H9 (cell line): Measurements from ENCODE around the gene DYNLT4. TPM values are rescaled to one million over a fixed set of nuclear protein-coding genes. Genes with fewer than 3 reads are reported as not detected.

ENCODE experiments used
- DNase-seq: peaks from one replicate; pipeline ENCODE4 v3.0.0-alpha.2; 2017
- H2AFZ ChIP-seq: one replicate; pipeline ENCODE4 v1.6.1; 2013; ENCODE audit warnings: mild to moderate bottlenecking, low read length, control low read depth, moderate library complexity
- H2AK5ac ChIP-seq: 2 replicates; pipeline ENCODE4 v1.6.1; 2013; ENCODE audit warnings: low read length, control low read depth, mixed read lengths; ENCODE audit not compliant: insufficient read length
- H2BK120ac ChIP-seq: one replicate; pipeline ENCODE4 v1.6.1; 2013; ENCODE audit warnings: low read depth, mild to moderate bottlenecking, low read length, control low read depth, inconsistent platforms; ENCODE audit not compliant: poor library complexity, severe bottlenecking
- H2BK12ac ChIP-seq: 2 replicates; pipeline ENCODE4 v1.6.1; 2013; ENCODE audit warnings: low read length, control low read depth, mixed read lengths, low read depth; ENCODE audit not compliant: insufficient read length
- H2BK15ac ChIP-seq: 2 replicates; pipeline ENCODE4 v1.6.1; 2013; ENCODE audit warnings: low read depth, low read length, control low read depth
- H2BK20ac ChIP-seq: one replicate; pipeline ENCODE4 v1.6.1; 2013; ENCODE audit warnings: low read depth, mild to moderate bottlenecking, low read length, control low read depth, inconsistent platforms; ENCODE audit not compliant: poor library complexity, severe bottlenecking
- H2BK5ac ChIP-seq: 2 replicates; pipeline ENCODE4 v1.6.1; 2013; ENCODE audit warnings: low read length, control low read depth, mixed read lengths; ENCODE audit not compliant: insufficient read length
- H3K14ac ChIP-seq: 2 replicates; pipeline ENCODE4 v1.6.1; 2013; ENCODE audit warnings: low read length, control low read depth; ENCODE audit not compliant: insufficient read depth
- H3K18ac ChIP-seq: 2 replicates; pipeline ENCODE4 v1.6.1; 2013; ENCODE audit warnings: low read depth, mild to moderate bottlenecking, mixed read lengths, low read length, control low read depth; ENCODE audit not compliant: insufficient read length
- H3K23ac ChIP-seq: 2 replicates; pipeline ENCODE4 v1.6.1; 2013; ENCODE audit warnings: low read length, control low read depth, mixed read lengths, low read depth; ENCODE audit not compliant: insufficient read length
- H3K23me2 ChIP-seq: 2 replicates; pipeline ENCODE4 v1.6.1; 2013; ENCODE audit warnings: low read depth, mild to moderate bottlenecking, mixed read lengths, low read length, control low read depth; ENCODE audit not compliant: insufficient read length, poor library complexity, severe bottlenecking
- H3K27ac ChIP-seq: 2 replicates; pipeline ENCODE4 v1.5.1; 2013; ENCODE audit warnings: low read length, control low read depth, mixed read lengths, low read depth; ENCODE audit not compliant: insufficient read length
- H3K27me3 ChIP-seq: 2 replicates; pipeline ENCODE4 v1.6.1; 2013; ENCODE audit warnings: low read length, control low read depth, inconsistent platforms; ENCODE audit not compliant: insufficient read depth
- H3K4ac ChIP-seq: 2 replicates; pipeline ENCODE4 v1.6.1; 2013; ENCODE audit warnings: low read depth, mild to moderate bottlenecking, control low read depth, inconsistent platforms, low read length, moderate library complexity
- H3K4me1 ChIP-seq: 2 replicates; pipeline ENCODE4 v1.6.1; 2013; ENCODE audit warnings: low read length, control low read depth, inconsistent platforms; ENCODE audit not compliant: insufficient read depth
- H3K4me2 ChIP-seq: 2 replicates; pipeline ENCODE4 v1.6.1; 2013; ENCODE audit warnings: low read length, control low read depth, mixed read lengths; ENCODE audit not compliant: insufficient read length, insufficient read depth
- H3K56ac ChIP-seq: 2 replicates; pipeline ENCODE4 v1.6.1; 2013; ENCODE audit warnings: low read depth, mild to moderate bottlenecking, mixed read lengths, low read length, control low read depth; ENCODE audit not compliant: insufficient read length
- H3K79me1 ChIP-seq: 2 replicates; pipeline ENCODE4 v1.6.1; 2013; ENCODE audit warnings: low read depth, mild to moderate bottlenecking, moderate library complexity, low read length, control low read depth, inconsistent platforms; ENCODE audit not compliant: insufficient read depth, poor library complexity, severe bottlenecking
- H3K79me2 ChIP-seq: 2 replicates; pipeline ENCODE4 v1.6.1; 2013; ENCODE audit warnings: low read length, control low read depth, inconsistent platforms; ENCODE audit not compliant: insufficient read depth
- H3K9ac ChIP-seq: 2 replicates; pipeline ENCODE4 v1.6.1; 2013; ENCODE audit warnings: low read length, control low read depth, mixed read lengths; ENCODE audit not compliant: insufficient read length; ENCODE audit errors: extremely low read depth
- H3K9me3 ChIP-seq: one replicate; pipeline ENCODE4 v1.6.1; 2013; ENCODE audit warnings: low read depth, low read length, inconsistent platforms; ENCODE audit not compliant: control insufficient read depth
- H3T11ph ChIP-seq: one replicate; pipeline ENCODE4 v1.6.1; 2013; ENCODE audit warnings: mild to moderate bottlenecking, low read length, control low read depth, inconsistent platforms
- H4K20me1 ChIP-seq: one replicate; pipeline ENCODE4 v1.6.1; 2013; ENCODE audit not compliant: control insufficient read depth, insufficient read length, insufficient read depth
- H4K5ac ChIP-seq: 2 replicates; pipeline ENCODE4 v1.6.1; 2013; ENCODE audit warnings: low read depth, mild to moderate bottlenecking, mixed read lengths, low read length, control low read depth; ENCODE audit not compliant: insufficient read length
- H4K8ac ChIP-seq: replicated peaks from 2 replicates; pipeline ENCODE4 v1.6.1; 2013; ENCODE audit warnings: low read length, control low read depth, mixed read lengths, low read depth; ENCODE audit not compliant: insufficient read length
- H4K91ac ChIP-seq: 2 replicates; pipeline ENCODE4 v1.6.1; 2013; ENCODE audit warnings: low read depth, mild to moderate bottlenecking, moderate library complexity, mixed read lengths, low read length, control low read depth; ENCODE audit not compliant: insufficient read length
- H3K27ac Mint-ChIP-seq, 3 experiments: 2 replicates in 2 of 3; 3 replicates in 1 of 3; pipeline ENCODE4 v1.8.0; 2020 to 2021; ENCODE audit warnings: mixed read lengths in 3 of 3, mild to moderate bottlenecking in 1 of 3, moderate library complexity in 1 of 3
- H3K27me3 Mint-ChIP-seq: 2 replicates; pipeline ENCODE4 v1.8.0; 2021; ENCODE audit warnings: low read depth, mild to moderate bottlenecking, moderate library complexity, mixed read lengths
- H3K36me3 Mint-ChIP-seq, 3 experiments: 2 replicates in 2 of 3; 3 replicates in 1 of 3; pipeline ENCODE4 v1.8.0; 2020 to 2021; ENCODE audit warnings: low read depth in 3 of 3, mixed read lengths in 3 of 3; ENCODE audit not compliant: insufficient read depth in 1 of 3
- H3K4me1 Mint-ChIP-seq, 2 experiments: 2 replicates each; pipeline ENCODE4 v1.8.0; 2020; ENCODE audit warnings: mixed read lengths in 2 of 2
- H3K4me3 Mint-ChIP-seq, 2 experiments: 2 replicates in 1 of 2; 3 replicates in 1 of 2; pipeline ENCODE4 v1.8.0; 2020 to 2021; ENCODE audit warnings: mild to moderate bottlenecking in 2 of 2, mixed read lengths in 2 of 2, moderate library complexity in 1 of 2
- H3K9me3 Mint-ChIP-seq, 2 experiments: 2 replicates in 1 of 2; 3 replicates in 1 of 2; pipeline ENCODE4 v1.8.0; 2020; ENCODE audit warnings: mild to moderate bottlenecking in 2 of 2, mixed read lengths in 2 of 2, moderate library complexity in 1 of 2
- CTCF ChIP-seq: fragments of 200-600 bp; sonication (generic); conservative IDR thresholded peaks from 3 replicates; pipeline ENCODE4 v1.8.0; 2021; ENCODE audit warnings: antibody characterized with exemption, mild to moderate bottlenecking
- WGBS: extraction: QIAGEN DNeasy Blood & Tissue Kit; methylation state at CpG from one replicate; pipeline ENCODE4 v1.1.7; 2013; ENCODE audit warnings: missing lambda C conversion rate, low lambda C conversion rate, mixed read lengths; ENCODE audit not compliant: insufficient read length; ENCODE audit errors: extremely low coverage; 5-methylcytosine and 5-hydroxymethylcytosine counted together
- total RNA-seq: library from RNA; stranded (reverse); gene quantifications from 2 replicates; pipeline ENCODE4 v1.2.1, GENCODE V29; 2021

Gene DYNLT4
- total RNA-seq, 1 experiment from 2014 or later: not detected

- no peak overlapping the region for H2BK15ac ChIP-seq
- no peak overlapping the region for H2BK20ac ChIP-seq
- peaks cover 8% of the 10 kb centered on the region for H3K23me2 ChIP-seq
- H3K14ac ChIP-seq: peak overlapping the region; percentile 100
- H3K79me2 ChIP-seq: no peaks in the 10 kb centered on the region
- TF ChIP-seq CTCF: peak; percentile 27; the same call in 2 of the 3 replicates
- H3K79me1 ChIP-seq: no peaks in the 10 kb centered on the region
- H3T11ph ChIP-seq: peak overlapping the region; percentile 99
- H3K36me3 Mint-ChIP-seq: peaks cover 0 to 4% (median 2%) of the 10 kb centered on the region in 3 experiments; a peak in 2 of 7 replicates
- H2BK5ac ChIP-seq: peak overlapping the region; percentile 100
- no peaks in the 10 kb centered on the region for H3K27me3 Mint-ChIP-seq
- H3K27ac Mint-ChIP-seq: peak overlapping the region; percentile 100
- no peak overlapping the region; the same call in 1 of the 2 replicates for H3K4ac ChIP-seq
- no peaks in the 10 kb centered on the region; a peak in 1 of 5 replicates for H3K9me3 Mint-ChIP-seq
- H3K9ac ChIP-seq: peak overlapping the region; percentile 97
- no peak overlapping the region for H2AK5ac ChIP-seq
- no peak overlapping the region for H2AFZ ChIP-seq
- H3K4me3 Mint-ChIP-seq: peak overlapping the region; percentile 75 to 78
- peaks cover 23 to 28% of the 10 kb centered on the region in 2 experiments for H3K4me1 Mint-ChIP-seq
- H3K4me2 ChIP-seq: peak overlapping the region; percentile 61
- H4K91ac ChIP-seq: no peak overlapping the region
- H3K18ac ChIP-seq: peak overlapping the region; percentile 100
- no peaks in the 10 kb centered on the region for H4K20me1 ChIP-seq
- H4K8ac ChIP-seq: peak overlapping the region; percentile 92
- H3K27me3 ChIP-seq: no peaks in the 10 kb centered on the region
- H3K23ac ChIP-seq: peak overlapping the region; percentile 93
- H2BK120ac ChIP-seq: no peak overlapping the region
- peak overlapping the region; percentile 100 for H4K5ac ChIP-seq
- H2BK12ac ChIP-seq: no peak overlapping the region
- peak overlapping the region; percentile 81 for H3K27ac ChIP-seq
- peak; percentile 96 for DNase-seq
- WGBS: no CpG with 5 or more reads among the region's 33 CpGs
- H3K56ac ChIP-seq: peak overlapping the region; percentile 90
- no peaks in the 10 kb centered on the region for H3K9me3 ChIP-seq
- no peaks in the 10 kb centered on the region; the same call in 1 of the 2 replicates for H3K4me1 ChIP-seq
These were observed 12.6 kb upstream of the DYNLT4 start for GRCh38 chr1:44819608-44820327.
